Duodenal mucosa (tissue), 2 donors: ENCODE measurements around the gene REXO5.
A peak's percentile ranks its signal among the peaks of the same experiment; 100 is the strongest.
"Not testable (repeated sequence)": the region's sequence is repeated elsewhere in the genome, so short reads cannot be mapped to it uniquely, and the experiment has no call there.

Experiments
- H3K27ac ChIP-seq: one replicate; pipeline ENCODE4 v1.7.0; 2013; ENCODE audit warnings: low read depth, low read length
- H3K27me3 ChIP-seq, 2 donors: one replicate each; pipeline ENCODE4 v1.7.0; 2013; ENCODE audit warnings: low read length in 2 of 2, control low read depth in 1 of 2; ENCODE audit not compliant: insufficient read depth in 2 of 2, control insufficient read depth in 1 of 2
- H3K36me3 ChIP-seq, 2 donors: one replicate each; pipeline ENCODE4 v1.7.0; 2013; ENCODE audit warnings: low read length in 2 of 2, control low read depth in 1 of 2; ENCODE audit not compliant: insufficient read depth in 2 of 2, control insufficient read depth in 1 of 2
- H3K4me1 ChIP-seq, 2 donors: one replicate each; pipeline ENCODE4 v1.7.0; 2013; ENCODE audit warnings: low read length in 2 of 2, control low read depth in 1 of 2; ENCODE audit not compliant: insufficient read depth in 2 of 2, control insufficient read depth in 1 of 2
- H3K4me3 ChIP-seq, 2 donors: one replicate each; pipeline ENCODE4 v1.7.0; 2013; ENCODE audit warnings: low read length in 2 of 2, low read depth in 1 of 2
- H3K9ac ChIP-seq, 2 donors: one replicate each; pipeline ENCODE4 v1.7.0; 2013; ENCODE audit warnings: low read length in 2 of 2, low read depth in 1 of 2
- H3K9me3 ChIP-seq, 2 donors: one replicate each; pipeline ENCODE4 v1.7.0; 2013; ENCODE audit warnings: low read length in 2 of 2, control low read depth in 1 of 2; ENCODE audit not compliant: control insufficient read depth in 1 of 2

Gene REXO5

GRCh38 chr16:20798364-20798763 is 8.0 kb upstream of the REXO5 start:
- no peaks in the 10 kb centered on the region for H3K9me3 ChIP-seq
- H3K27ac ChIP-seq, result no peak overlapping the region
- H3K36me3 ChIP-seq, result peaks cover 18 to 29% of the 10 kb centered on the region in 2 donors
- no peak overlapping the region for H3K9ac ChIP-seq
- H3K4me3 ChIP-seq, result no peak overlapping the region
- H3K27me3 ChIP-seq, result no peaks in the 10 kb centered on the region
- H3K4me1 ChIP-seq, result peaks cover 0 to 1% of the 10 kb centered on the region in 2 donors

- Histone ChIP-seq H3K36me3 (peaks cover 18 to 29% of the 10 kb centered on the region in 2 donors), H3K9ac (no peak overlapping the region), H3K9me3 (no peaks in the 10 kb centered on the region), H3K27me3 (no peaks in the 10 kb centered on the region), H3K27ac (no peak overlapping the region), H3K4me1 (peaks cover 0 to 4% of the 10 kb centered on the region in 2 donors), H3K4me3 (no peak overlapping the region)
Observed at GRCh38 chr16:20799599-20799998, 6.7 kb upstream of the REXO5 start.

- Histone ChIP-seq H3K9ac (no peak overlapping the region), H3K9me3 (no peaks in the 10 kb centered on the region), H3K4me1 (peaks cover 0 to 4% of the 10 kb centered on the region in 2 donors), H3K27me3 (no peaks in the 10 kb centered on the region), H3K27ac (no peak overlapping the region), H3K36me3 (peaks cover 15 to 23% of the 10 kb centered on the region in 2 donors), H3K4me3 (no peak overlapping the region)
Observed at GRCh38 chr16:20801278-20801677, 5.0 kb upstream of the REXO5 start.

- Histone ChIP-seq H3K4me1 (peaks cover 4 to 5% of the 10 kb centered on the region in 2 donors), H3K9ac (no peak overlapping the region), H3K4me3 (no peak overlapping the region), H3K36me3 (peaks cover 9 to 12% of the 10 kb centered on the region in 2 donors), H3K27ac (no peak overlapping the region), H3K27me3 (no peaks in the 10 kb centered on the region), H3K9me3 (no peaks in the 10 kb centered on the region)
Observed at GRCh38 chr16:20803192-20803560, 3.2 kb upstream of the REXO5 start.

- no peak overlapping the region for H3K4me3 ChIP-seq
- H3K9ac ChIP-seq, result no peak overlapping the region
- H3K4me1 ChIP-seq, result peaks cover 4 to 5% of the 10 kb centered on the region in 2 donors
- H3K27me3 ChIP-seq, result no peaks in the 10 kb centered on the region
- peaks cover 8 to 12% of the 10 kb centered on the region in 2 donors for H3K36me3 ChIP-seq
- no peaks in the 10 kb centered on the region for H3K9me3 ChIP-seq
- no peak overlapping the region for H3K27ac ChIP-seq
Observed at GRCh38 chr16:20803561-20804214, 2.6 kb upstream of the REXO5 start.

GRCh38 chr16:20805684-20806167 is 601 bp upstream of the REXO5 start:
- H3K4me1 ChIP-seq, H3K27me3 ChIP-seq: not testable (repeated sequence)
- H3K9ac ChIP-seq, result peak overlapping the region; percentile 85 to 86

GRCh38 chr16:20807862-20808261 is 1.5 kb downstream of the REXO5 start:
- no peaks in the 10 kb centered on the region for H3K36me3 ChIP-seq
- no peaks in the 10 kb centered on the region for H3K9me3 ChIP-seq
- H3K4me1 ChIP-seq, result peaks cover 11 to 12% of the 10 kb centered on the region in 2 donors
- no peak overlapping the region for H3K9ac ChIP-seq
- H3K27ac ChIP-seq, result no peak overlapping the region
- no peak overlapping the region for H3K4me3 ChIP-seq
- no peaks in the 10 kb centered on the region for H3K27me3 ChIP-seq

More at GRCh38 chr16:20805684-20806167, 601 bp upstream of the REXO5 start:
- H3K9me3 ChIP-seq, H3K36me3 ChIP-seq: not testable (repeated sequence)
- peak overlapping the region; percentile 86 for H3K27ac ChIP-seq
- H3K4me3 ChIP-seq, result peak overlapping the region; percentile 94 to 95

GRCh38 chr16:20811889-20812439 is 5.6 kb downstream of the REXO5 start:
- H3K36me3 ChIP-seq, result peaks cover 3% of the 10 kb centered on the region in 2 donors
- H3K27me3 ChIP-seq, result no peaks in the 10 kb centered on the region
- no peak overlapping the region for H3K9ac ChIP-seq
- no peak overlapping the region for H3K27ac ChIP-seq
- no peak overlapping the region for H3K4me3 ChIP-seq
- H3K9me3 ChIP-seq, result no peaks in the 10 kb centered on the region
- peaks cover 9 to 12% of the 10 kb centered on the region in 2 donors for H3K4me1 ChIP-seq

- H3K4me3 ChIP-seq, result no peak overlapping the region
- no peaks in the 10 kb centered on the region for H3K27me3 ChIP-seq
- no peak overlapping the region for H3K27ac ChIP-seq
- no peak overlapping the region for H3K9ac ChIP-seq
- peaks cover 3% of the 10 kb centered on the region in 2 donors for H3K36me3 ChIP-seq
- no peaks in the 10 kb centered on the region for H3K9me3 ChIP-seq
- H3K4me1 ChIP-seq, result peaks cover 8 to 9% of the 10 kb centered on the region in 2 donors
Observed at GRCh38 chr16:20812510-20812909, 6.2 kb downstream of the REXO5 start.

GRCh38 chr16:20814784-20815183 is 8.5 kb downstream of the REXO5 start:
- H3K4me1 ChIP-seq, result peaks cover 8 to 9% of the 10 kb centered on the region in 2 donors
- no peak overlapping the region for H3K9ac ChIP-seq
- no peaks in the 10 kb centered on the region for H3K9me3 ChIP-seq
- no peak overlapping the region for H3K27ac ChIP-seq
- peaks cover 3% of the 10 kb centered on the region in 2 donors for H3K36me3 ChIP-seq
- H3K27me3 ChIP-seq, result no peaks in the 10 kb centered on the region
- no peak overlapping the region for H3K4me3 ChIP-seq
